Kidney epithelial cell (primary cell): ENCODE measurements around the gene POLR3K. TPM values are rescaled to one million over a fixed set of nuclear protein-coding genes. Genes with fewer than 3 reads are reported as not detected.

Experiments
- DNase-seq: peaks from one replicate; pipeline ENCODE4 v3.0.0-alpha.2; 2010; ENCODE audit warnings: low read depth
- H3K27me3 ChIP-seq: 2 replicates; pipeline ENCODE4 v1.6.0; 2011; ENCODE audit warnings: low read length; ENCODE audit not compliant: control insufficient read depth, insufficient read depth
- H3K36me3 ChIP-seq: 2 replicates; pipeline ENCODE4 v1.5.1; 2011; ENCODE audit warnings: low read length; ENCODE audit not compliant: control insufficient read depth, insufficient read depth
- H3K4me3 ChIP-seq: 2 replicates; pipeline ENCODE4 v1.5.1; 2011; ENCODE audit warnings: low read depth, mild to moderate bottlenecking, control low read depth, low read length
- total RNA-seq: library from RNA; depleted of rRNA; stranded (reverse); fragments of >200 nt; gene quantifications from 2 replicates; pipeline ENCODE4 v1.2.3, GENCODE V29; 2015
- TF ChIP-seq, protein P1 (sequence below): IDR thresholded peaks from 2 replicates; pipeline ENCODE4 v1.5.1; 2011; ENCODE audit warnings: mild to moderate bottlenecking, moderate library complexity, low read length, control low read depth, inconsistent platforms; ENCODE audit not compliant: insufficient read depth, poor library complexity, severe bottlenecking

Gene POLR3K
- total RNA-seq, 1 donor from 2014 or later, result 5.5 TPM

- Histone ChIP-seq H3K36me3 (peaks cover 3% of the 10 kb centered on the region), H3K27me3 (no peaks in the 10 kb centered on the region), H3K4me3 (no peak overlapping the region)
- TF ChIP-seq, protein P1, sequence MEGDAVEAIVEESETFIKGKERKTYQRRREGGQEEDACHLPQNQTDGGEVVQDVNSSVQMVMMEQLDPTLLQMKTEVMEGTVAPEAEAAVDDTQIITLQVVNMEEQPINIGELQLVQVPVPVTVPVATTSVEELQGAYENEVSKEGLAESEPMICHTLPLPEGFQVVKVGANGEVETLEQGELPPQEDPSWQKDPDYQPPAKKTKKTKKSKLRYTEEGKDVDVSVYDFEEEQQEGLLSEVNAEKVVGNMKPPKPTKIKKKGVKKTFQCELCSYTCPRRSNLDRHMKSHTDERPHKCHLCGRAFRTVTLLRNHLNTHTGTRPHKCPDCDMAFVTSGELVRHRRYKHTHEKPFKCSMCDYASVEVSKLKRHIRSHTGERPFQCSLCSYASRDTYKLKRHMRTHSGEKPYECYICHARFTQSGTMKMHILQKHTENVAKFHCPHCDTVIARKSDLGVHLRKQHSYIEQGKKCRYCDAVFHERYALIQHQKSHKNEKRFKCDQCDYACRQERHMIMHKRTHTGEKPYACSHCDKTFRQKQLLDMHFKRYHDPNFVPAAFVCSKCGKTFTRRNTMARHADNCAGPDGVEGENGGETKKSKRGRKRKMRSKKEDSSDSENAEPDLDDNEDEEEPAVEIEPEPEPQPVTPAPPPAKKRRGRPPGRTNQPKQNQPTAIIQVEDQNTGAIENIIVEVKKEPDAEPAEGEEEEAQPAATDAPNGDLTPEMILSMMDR, result no peak
- no peak for DNase-seq
Observed at GRCh38 chr16:59440-60059, 6.1 kb upstream of the POLR3K start.

- H3K27me3 ChIP-seq, result no peaks in the 10 kb centered on the region
- DNase-seq, result no peak
- no peak overlapping the region for H3K4me3 ChIP-seq
- TF ChIP-seq, protein P1, result no peak
- H3K36me3 ChIP-seq, result peaks cover 3% of the 10 kb centered on the region
Observed at GRCh38 chr16:58491-59439, 5.4 kb upstream of the POLR3K start.

DNA sequence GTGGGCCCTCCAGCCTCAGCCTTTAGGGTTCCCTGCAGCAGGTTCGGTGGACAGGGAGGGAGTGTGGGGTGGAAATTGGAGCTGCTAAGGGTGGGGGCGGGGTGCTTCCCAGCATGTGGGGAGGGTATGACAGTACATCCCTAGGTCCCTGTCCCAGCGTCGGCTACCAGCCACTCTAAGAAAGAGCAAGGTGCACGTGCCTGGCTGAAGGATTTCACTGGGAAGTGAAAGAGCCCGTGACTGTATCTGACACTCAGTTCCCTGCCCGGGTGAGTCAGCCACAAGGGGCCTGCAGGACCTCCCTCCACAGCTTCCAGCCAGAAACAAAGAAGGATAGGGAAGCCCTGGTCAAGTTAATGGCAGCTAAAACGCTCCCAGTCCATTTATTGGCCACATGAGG lies 4.3 kb upstream of the POLR3K start:
- TF ChIP-seq, protein P1, result no peak
- no peaks in the 10 kb centered on the region for H3K27me3 ChIP-seq
- no peak overlapping the region for H3K4me3 ChIP-seq
- DNase-seq, result no peak
- peaks cover 3% of the 10 kb centered on the region for H3K36me3 ChIP-seq

DNA sequence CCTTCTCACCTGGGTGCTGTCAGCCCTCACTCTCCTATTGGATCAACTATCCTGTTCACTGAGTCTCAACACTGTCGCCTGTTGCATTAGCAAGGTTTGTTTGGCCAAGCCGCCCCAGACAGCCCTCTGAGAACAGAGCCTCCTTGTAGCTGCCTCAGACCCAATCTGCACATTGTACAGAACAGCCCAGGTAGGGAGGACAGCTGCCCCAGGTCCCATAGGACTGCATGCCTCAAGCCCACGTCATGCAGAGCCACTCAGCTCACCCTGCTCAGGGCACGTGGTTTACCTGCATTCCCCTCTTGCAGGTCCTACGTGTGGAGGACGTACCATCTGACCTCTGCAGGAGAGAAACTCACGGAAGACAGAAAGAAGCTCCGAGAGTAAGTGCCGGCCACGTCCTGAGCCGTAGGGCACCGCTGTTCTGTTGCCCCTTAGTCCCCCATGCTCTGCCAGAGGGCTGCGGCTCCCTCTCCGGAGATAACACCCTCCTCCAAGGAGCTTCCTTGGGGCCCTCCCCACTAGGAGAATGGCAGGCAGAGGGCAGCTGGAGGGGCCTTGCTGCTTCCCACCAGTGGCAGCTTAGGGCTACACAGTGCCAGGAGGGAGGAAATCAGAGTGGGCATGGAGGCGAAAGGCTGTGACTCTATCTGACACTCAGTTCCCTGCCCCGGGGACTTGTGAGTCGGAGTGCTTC lies 3.0 kb upstream of the POLR3K start:
- TF ChIP-seq, protein P1, result no peak
- Histone ChIP-seq H3K36me3 (peaks cover 3% of the 10 kb centered on the region), H3K27me3 (no peaks in the 10 kb centered on the region), H3K4me3 (no peak overlapping the region)
- DNase-seq, result no peak

GRCh38 chr16:55571-56136 lies 2.2 kb upstream of the POLR3K start:
- no peak overlapping the region for H3K4me3 ChIP-seq
- peaks cover 3% of the 10 kb centered on the region for H3K36me3 ChIP-seq
- DNase-seq, result no peak
- TF ChIP-seq, protein P1, result no peak
- no peaks in the 10 kb centered on the region for H3K27me3 ChIP-seq
